ENCODE data around the gene HSP90B1. TPM values are rescaled to one million over a fixed set of nuclear protein-coding genes. Genes with fewer than 3 reads are reported as not detected.

The HSP90B1 gene
- total and polyA plus RNA-seq, 8 donors: 72.6 to 515 (median 308) TPM

DNA sequence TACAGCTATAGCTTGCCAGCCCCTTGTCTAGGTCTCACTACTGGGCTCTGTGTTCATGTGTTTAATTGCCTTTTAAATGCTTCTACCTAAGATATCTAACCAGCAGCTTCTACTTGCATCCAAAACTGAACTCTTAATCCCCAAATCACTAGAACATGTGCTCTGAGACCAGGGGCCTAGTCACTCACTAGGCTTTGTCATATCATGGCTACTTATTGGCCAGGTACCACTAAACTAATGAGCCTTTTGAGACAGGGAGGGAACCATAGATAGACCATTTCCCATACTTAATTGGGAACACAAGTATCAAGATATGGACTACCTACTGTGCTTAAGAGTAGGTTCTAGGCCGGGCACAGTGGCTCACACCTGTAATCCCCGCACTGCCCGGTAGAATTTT, 6.5 kb downstream of the HSP90B1 start:
- H3K4me3 ChIP-seq: no peak overlapping the region
- WGBS, 5 donors: 91 to 97% (median 95%) methylated on average over 3 of the region's 3 CpGs
- no peaks in the 10 kb centered on the region for H3K27me3 ChIP-seq
- DNase-seq: no peak
- H3K36me3 ChIP-seq: peaks cover 73 to 100% (median 94%) of the 10 kb centered on the region in 4 donors
- no peak overlapping the region for H3K27ac ChIP-seq
- TF ChIP-seq EP300 (IDR thresholded peaks at IDR 0.05) (no peak), POLR2A (IDR thresholded peaks at IDR 0.05) (no peak), POLR2AphosphoS5 (IDR thresholded peaks at IDR 0.05) (no peak)
- TF ChIP-seq, protein P1, sequence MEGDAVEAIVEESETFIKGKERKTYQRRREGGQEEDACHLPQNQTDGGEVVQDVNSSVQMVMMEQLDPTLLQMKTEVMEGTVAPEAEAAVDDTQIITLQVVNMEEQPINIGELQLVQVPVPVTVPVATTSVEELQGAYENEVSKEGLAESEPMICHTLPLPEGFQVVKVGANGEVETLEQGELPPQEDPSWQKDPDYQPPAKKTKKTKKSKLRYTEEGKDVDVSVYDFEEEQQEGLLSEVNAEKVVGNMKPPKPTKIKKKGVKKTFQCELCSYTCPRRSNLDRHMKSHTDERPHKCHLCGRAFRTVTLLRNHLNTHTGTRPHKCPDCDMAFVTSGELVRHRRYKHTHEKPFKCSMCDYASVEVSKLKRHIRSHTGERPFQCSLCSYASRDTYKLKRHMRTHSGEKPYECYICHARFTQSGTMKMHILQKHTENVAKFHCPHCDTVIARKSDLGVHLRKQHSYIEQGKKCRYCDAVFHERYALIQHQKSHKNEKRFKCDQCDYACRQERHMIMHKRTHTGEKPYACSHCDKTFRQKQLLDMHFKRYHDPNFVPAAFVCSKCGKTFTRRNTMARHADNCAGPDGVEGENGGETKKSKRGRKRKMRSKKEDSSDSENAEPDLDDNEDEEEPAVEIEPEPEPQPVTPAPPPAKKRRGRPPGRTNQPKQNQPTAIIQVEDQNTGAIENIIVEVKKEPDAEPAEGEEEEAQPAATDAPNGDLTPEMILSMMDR (IDR thresholded peaks at IDR 0.05): no peak
- H3K4me1 ChIP-seq: peaks cover 23 to 56% (median 40%) of the 10 kb centered on the region in 4 donors
- intact Hi-C loops (cut with DNase I; ENCODE audit: low total_unique reads): no loop called here
- no peaks in the 10 kb centered on the region for H3K9me3 ChIP-seq

DNA sequence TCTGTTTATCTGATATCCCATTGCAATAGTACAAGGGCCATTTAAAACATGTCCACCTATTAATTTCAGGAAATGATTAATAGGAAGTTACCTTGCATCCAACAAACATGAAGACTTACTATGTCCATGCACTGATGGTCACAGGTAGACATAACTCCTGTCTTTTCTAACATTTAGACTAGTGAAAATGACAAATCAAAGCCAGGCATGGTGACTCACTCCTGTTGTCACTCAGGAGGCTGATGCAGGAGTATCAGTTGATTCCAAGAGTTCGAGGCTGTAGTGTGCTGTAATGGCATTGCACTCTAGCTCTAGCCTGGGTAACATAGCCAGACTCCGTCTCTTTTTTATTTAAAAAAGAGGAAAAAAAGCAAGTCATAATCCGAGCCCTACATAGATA, 14.8 kb downstream of the HSP90B1 start:
- Histone ChIP-seq H3K9me3 (no peaks in the 10 kb centered on the region), H3K27ac (no peak overlapping the region), H3K36me3 (peaks cover 81 to 100% (median 100%) of the 10 kb centered on the region in 4 donors), H3K27me3 (no peaks in the 10 kb centered on the region), H3K4me3 (no peak overlapping the region), H3K4me1 (no peaks in the 10 kb centered on the region)
- 70 to 92% (median 74%) methylated on average over 3 of the region's 3 CpGs for WGBS, 5 donors
- intact Hi-C loops (cut with DNase I; ENCODE audit: low total_unique reads): no loop called here
- TF ChIP-seq POLR2AphosphoS5 (IDR thresholded peaks at IDR 0.05): no peak
- TF ChIP-seq, protein P1 (IDR thresholded peaks at IDR 0.05): no peak
- TF ChIP-seq EP300 (IDR thresholded peaks at IDR 0.05): no peak
- no peak for TF ChIP-seq POLR2A (IDR thresholded peaks at IDR 0.05)
- DNase-seq: no peak

DNA sequence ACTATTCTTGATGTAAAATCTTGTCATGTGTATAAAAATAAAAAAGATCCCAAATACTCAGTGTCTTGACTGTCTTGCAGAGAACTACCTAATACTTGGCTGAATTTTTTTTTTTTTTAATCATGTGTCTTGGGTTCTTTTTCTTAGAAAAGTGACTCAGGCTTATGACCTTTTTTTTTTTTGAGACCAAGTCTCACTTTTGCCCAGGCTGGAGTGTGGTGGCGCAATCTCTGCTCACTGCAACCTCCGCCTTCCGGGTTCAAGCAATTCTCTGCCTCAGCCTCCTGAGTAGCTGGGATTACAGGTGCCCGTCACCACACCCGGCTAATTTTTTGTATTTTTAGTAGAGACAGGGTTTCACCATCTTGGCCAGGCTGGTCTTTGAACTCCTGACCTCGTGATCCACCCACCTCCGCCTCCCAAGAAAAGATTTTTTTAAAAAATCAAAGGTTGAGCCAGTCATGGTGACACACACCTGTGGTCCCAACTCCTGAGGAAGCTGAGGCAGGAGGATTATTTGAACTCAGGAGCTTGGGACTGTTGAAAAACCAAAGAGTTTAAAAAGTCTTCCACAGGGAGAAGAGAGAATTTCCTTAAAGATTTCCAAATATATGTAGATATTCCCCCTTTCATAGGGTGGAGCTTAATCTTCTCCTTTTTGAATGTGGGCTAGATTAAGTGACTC, 17.8 kb downstream of the HSP90B1 start:
- Histone ChIP-seq H3K9me3 (no peaks in the 10 kb centered on the region), H3K4me3 (no peak overlapping the region), H3K36me3 (peaks cover 79 to 100% (median 100%) of the 10 kb centered on the region in 4 donors), H3K27ac (no peak overlapping the region), H3K27me3 (no peaks in the 10 kb centered on the region), H3K4me1 (no peaks in the 10 kb centered on the region)
- DNase-seq: no peak
- TF ChIP-seq EP300 (IDR thresholded peaks at IDR 0.05) (no peak), POLR2AphosphoS5 (IDR thresholded peaks at IDR 0.05) (no peak), POLR2A (IDR thresholded peaks at IDR 0.05) (no peak)
- TF ChIP-seq, protein P1 (IDR thresholded peaks at IDR 0.05): no peak
- WGBS, 5 donors: 88 to 95% (median 91%) methylated on average over 7 of the region's 7 CpGs
- intact Hi-C loops (cut with DNase I; ENCODE audit: low total_unique reads): no loop called here

DNA sequence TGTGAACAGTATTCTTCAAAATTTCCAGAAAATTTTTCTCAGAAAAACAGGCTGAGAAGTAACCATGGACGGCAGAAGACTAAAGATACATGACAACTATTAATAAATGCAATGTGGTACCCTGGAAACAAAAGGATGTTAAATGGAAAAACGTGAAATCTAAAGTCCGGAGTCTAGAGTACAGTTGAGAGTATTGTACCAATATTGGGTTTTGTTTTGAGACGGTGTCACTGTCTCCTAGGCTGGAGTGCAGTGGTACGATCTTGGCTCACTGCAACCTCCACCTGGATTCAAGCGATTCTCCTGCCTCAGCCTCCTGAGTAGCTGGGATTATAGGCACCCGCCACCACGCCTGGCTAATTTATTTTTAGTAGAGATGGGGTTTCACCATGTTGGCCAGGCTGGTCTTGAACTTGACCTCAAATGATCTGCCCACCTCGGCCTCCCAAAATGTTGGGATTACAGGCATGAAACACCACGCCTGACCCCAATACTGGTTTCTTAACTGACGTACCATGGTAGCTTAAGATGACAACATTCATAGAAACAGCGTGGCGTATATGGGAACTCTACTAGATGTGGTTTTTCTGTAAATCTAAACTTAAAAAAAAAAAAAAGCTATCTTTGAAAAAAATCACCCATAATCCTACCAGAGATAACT, 18.7 kb downstream of the HSP90B1 start:
- peaks cover 79 to 100% (median 100%) of the 10 kb centered on the region in 4 donors for H3K36me3 ChIP-seq
- no peaks in the 10 kb centered on the region for H3K27me3 ChIP-seq
- H3K4me3 ChIP-seq: no peak overlapping the region
- no peak overlapping the region for H3K27ac ChIP-seq
- no peaks in the 10 kb centered on the region for H3K9me3 ChIP-seq
- TF ChIP-seq EP300 (IDR thresholded peaks at IDR 0.05) (no peak), POLR2AphosphoS5 (IDR thresholded peaks at IDR 0.05) (no peak), POLR2A (IDR thresholded peaks at IDR 0.05) (no peak)
- TF ChIP-seq, protein P1 (IDR thresholded peaks at IDR 0.05): no peak
- peaks cover 0 to 6% (median 1%) of the 10 kb centered on the region in 4 donors for H3K4me1 ChIP-seq
- DNase-seq: no peak
- 79 to 87% (median 80%) methylated on average over 13 of the region's 13 CpGs for WGBS, 5 donors
- intact Hi-C loops (cut with DNase I; ENCODE audit: low total_unique reads): no loop called here

All from stomach (tissue), 9 donors.